Stimulated activated CD4-positive, alpha-beta T cell treated with anti-CD3 and anti-CD28 coated beads, Interleukin-2, amount 100 ng/mL, for 48 hours (primary cell): ENCODE measurements around the gene GRK5.
"Not testable (repeated sequence)": the region's sequence is repeated elsewhere in the genome, so short reads cannot be mapped to it uniquely, and the experiment has no call there.

Experiments
- DNase-seq, 2 donors: peaks; one replicate each; pipeline ENCODE4 v3.0.0-alpha.2; 2020

The GRK5 gene

GRCh38 chr10:119425102-119425880 lies 217.9 kb downstream of the GRK5 start:
- no peak for DNase-seq

DNA sequence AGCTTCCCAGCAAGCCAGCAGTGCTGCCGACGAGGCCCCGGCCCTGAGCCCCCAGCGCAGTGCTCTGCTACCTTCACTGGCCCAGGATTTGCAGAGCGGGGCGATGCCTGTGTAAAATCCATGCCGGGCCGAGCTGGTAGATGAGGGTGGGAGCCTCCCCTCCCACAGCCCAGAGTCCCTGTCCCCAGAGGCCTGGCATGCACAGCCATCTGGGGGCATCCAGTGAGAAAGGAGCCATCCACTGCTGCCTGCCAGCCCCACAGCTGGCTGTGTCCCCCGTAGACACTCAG lies 218.5 kb downstream of the GRK5 start:
- DNase-seq: no peak

- DNase-seq: no peak
These were observed 219.3 kb downstream of the GRK5 start for GRCh38 chr10:119426699-119427098.

DNA sequence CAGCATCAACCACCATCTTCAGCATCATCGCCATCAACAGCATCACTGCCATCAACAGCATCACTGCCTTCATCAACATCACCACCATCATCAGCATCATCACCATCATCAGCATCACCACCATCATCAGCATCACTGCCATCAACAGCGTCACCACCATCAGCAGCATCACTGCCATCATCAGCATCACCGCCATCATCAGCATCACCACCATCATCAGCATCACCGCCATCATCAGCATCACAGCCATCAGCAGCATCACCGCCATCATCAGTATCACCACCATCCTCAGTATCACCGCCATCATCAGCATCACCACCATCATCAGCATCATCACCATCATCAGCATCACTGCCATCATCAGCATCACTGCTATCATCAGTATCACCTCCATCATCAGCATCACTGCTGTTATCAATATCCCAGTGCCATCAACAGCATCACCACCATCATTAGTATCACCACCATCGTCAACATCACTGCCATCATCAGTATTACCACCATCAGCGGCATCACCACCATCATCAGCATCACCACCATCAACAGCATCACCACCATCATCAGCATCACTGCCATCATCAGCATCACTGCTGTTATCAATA lies 220.0 kb downstream of the GRK5 start:
- no peak for DNase-seq

DNA sequence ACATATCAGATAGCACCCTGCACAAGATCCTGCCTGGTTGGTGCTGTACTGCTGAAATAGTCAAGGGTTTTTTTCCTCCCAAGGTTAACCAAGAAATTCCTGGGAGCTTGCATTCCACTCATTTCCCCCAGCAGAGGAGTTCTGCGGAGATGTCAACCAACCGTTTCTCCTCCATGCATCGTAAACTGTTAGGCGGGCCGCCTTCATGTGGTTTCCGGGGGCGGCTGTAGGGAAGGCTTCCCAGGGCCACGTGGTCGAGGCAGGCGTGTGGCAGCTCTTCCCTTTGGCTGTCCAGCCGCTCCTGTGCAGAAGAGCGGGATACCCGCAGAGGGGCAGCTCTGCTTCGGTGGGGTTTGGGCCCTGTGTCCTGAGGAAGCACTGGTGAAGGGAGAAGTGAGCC lies 221.4 kb downstream of the GRK5 start:
- DNase-seq: no peak

DNA sequence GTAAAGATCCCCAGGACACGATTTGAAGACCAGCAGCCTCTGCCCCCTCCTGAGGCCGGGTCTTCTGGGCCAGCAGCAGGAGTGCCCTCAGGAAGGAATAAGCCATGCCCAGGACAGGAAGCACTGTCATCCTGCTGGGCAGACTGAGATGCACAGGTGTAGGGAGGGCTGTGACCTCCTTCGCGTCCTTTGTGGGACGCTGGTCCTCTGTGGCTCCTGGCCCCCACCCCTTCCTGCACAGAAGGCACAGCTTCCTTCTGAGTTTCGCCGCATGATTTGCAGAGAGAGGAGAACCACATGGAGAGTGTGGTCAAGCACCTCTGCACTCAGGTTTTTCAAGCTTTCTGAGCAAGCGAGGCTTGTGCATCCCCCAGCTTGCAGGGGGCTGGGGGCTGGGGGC lies 222.4 kb downstream of the GRK5 start:
- DNase-seq: no peak

DNA sequence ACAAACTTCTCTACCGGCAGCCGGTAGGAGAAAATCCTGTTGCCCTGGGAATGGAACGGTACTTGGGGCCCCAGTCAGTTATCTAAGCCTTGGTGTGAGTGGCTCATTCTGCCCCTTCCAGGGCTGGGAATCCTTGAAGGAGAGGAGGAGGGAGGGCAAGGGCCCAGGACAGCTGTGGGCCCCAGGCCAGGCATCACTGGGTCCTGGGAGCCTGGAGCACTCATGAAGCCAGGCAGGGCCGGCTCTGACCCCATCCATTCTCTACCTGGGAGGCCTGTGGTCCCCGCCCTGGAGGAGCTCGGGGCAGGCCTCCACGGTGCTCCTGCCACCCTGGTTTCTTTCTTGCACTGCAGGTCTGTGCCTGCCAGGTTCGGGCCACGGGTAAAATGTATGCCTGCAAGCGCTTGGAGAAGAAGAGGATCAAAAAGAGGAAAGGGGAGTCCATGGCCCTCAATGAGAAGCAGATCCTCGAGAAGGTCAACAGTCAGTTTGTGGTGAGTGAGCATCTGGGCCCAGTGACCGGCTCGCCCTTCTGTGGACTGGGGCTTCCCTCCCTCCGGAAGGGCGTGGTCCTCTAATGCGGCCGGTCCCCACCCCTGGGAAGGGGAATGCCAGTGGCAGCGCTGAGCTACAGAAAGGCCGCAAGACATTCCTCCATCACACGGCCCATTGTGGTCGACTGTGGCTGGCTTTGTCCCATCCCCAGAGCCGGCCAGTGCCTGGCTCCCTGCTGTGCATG lies 223.8 kb downstream of the GRK5 start:
- DNase-seq: no peak

- no peak for DNase-seq
These were observed 224.4 kb downstream of the GRK5 start for GRCh38 chr10:119431773-119432135.

DNA sequence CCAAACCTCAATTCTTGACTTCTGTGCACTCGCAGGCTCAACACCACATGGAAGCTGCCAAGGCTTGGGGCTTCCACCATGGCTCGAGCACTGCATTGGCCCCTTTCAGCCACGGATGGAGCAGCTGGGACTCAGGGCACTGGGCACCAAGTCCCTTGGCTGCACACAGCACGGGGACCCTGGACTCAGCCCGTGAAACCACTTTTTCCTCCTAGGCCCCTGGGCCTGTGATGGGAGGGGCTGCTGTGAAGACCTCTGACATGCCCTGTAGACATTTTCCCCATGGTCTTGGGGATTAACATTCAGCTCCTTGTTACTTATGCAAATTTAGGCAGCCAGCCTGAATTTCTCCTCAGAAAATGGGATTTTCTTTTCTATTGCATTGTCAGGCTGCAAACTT lies 227.6 kb downstream of the GRK5 start:
- not testable (repeated sequence) for DNase-seq

- DNase-seq: no peak
These were observed 231.3 kb downstream of the GRK5 start for GRCh38 chr10:119438717-119439116.

- DNase-seq: no peak
These were observed 232.6 kb downstream of the GRK5 start for GRCh38 chr10:119439922-119440321.

GRCh38 chr10:119441151-119441821 lies 233.9 kb downstream of the GRK5 start:
- no peak for DNase-seq

DNA sequence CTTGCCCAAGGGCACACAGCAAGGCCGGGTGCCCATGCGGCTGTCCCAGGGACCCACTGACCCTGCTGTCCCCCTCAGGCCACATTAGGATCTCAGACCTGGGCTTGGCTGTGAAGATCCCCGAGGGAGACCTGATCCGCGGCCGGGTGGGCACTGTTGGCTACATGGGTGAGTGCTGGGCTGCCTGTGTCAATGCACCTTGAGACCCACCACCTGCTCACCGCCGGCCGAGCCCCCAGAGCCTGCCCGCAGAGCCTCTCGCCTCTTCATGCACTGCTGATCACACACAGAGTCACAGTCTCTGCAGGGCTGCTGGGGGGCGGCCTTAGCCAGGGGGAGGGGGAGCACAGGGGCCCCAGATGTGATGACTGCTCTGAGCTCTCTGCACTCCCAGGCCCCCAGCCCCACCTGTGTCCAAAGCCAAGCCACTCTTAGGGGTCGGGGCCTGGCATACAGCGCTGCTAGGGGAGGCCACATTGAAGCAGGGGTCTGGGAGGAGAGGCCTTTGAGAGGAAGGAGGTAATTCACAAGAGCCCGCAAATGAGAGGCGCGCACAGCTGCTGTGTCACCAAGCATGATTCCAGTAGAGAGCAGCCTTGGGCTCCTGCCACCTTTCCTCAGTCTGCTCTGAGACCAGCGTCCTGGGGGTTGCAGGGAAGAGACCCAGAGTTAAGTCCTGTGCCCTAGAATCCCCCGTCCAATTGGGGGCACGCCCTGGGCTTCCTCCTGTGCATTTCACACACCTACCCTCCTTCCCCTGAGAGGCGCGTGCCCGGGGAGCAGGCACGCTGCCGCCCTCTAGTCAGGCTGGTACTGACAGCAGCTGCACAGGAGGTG lies 234.8 kb downstream of the GRK5 start:
- DNase-seq: no peak

GRCh38 chr10:119442758-119443060 lies 235.3 kb downstream of the GRK5 start:
- DNase-seq: no peak

GRCh38 chr10:119443441-119443840 lies 236.1 kb downstream of the GRK5 start:
- no peak for DNase-seq

DNA sequence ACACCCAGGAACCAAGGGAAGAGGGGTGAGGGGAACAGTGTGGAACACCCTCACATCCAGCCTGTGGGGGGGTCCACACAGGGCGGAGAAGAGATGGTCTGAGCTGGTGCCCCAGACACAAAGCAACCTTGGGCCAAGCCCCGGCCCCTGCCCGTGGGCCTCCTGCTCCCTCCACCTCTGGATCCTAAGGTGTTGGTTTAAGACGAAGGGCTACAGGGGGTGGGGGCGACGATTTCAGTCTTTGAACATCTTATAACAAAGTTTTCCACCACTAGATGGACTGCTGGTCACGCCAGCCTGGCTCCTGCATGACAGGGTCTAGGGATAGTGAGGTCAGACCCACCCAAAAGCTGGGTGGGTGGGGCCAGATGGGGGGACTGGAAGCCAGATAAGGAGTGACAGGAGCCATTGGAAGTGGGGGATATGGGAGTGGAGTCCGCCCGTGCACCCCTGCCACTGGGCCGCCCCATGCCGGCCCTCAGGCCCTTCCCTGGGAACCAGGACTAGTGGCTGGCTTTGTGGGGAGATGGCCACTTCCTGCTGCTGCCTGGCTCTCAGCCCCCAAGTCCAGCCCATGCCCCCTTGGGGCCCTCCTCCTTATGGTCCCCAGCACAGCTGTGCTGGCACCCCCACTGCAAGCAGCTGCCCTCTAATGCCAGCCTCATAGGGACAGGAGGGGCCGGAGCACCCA lies 236.7 kb downstream of the GRK5 start:
- DNase-seq: no peak

- no peak for DNase-seq
These were observed 237.5 kb downstream of the GRK5 start for GRCh38 chr10:119444866-119445265.

GRCh38 chr10:119445311-119445934 lies 238.1 kb downstream of the GRK5 start:
- DNase-seq: peak; percentile 89 to 91

DNA sequence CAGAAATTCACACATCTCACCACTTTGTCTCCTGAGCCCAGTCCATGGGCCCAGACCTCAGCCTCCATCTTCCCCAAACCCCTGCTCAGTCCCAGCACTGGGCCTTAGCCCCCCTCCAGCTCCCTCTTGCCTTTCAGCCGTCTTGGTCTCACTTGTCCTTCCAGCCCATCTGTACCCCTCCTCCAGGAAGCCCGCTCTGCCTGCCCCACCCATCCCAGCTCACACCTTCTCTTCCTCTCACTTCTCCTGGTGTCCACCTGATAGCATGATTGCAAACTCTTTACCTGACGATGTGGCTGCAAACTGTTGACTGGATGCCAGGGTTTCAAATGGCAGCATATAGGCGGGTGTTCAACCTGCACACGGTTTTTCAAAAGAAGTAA lies 238.6 kb downstream of the GRK5 start:
- DNase-seq: no peak

- DNase-seq: no peak
These were observed 239.3 kb downstream of the GRK5 start for GRCh38 chr10:119446441-119447277.

GRCh38 chr10:119447421-119447820 lies 240.1 kb downstream of the GRK5 start:
- DNase-seq: no peak
